Measurements from ENCODE around the gene COMMD10.

- no peak for TF ChIP-seq CTCF (IDR thresholded peaks at IDR 0.05)
- TF ChIP-seq POLR2A (IDR thresholded peaks at IDR 0.05), result no peak
- no peak for TF ChIP-seq POLR2AphosphoS5 (IDR thresholded peaks at IDR 0.05)
- no peak for TF ChIP-seq EP300 (IDR thresholded peaks at IDR 0.05)
Measured at GRCh38 chr5:116292321-116292720, 207.5 kb downstream of the COMMD10 start.

Data from stomach (tissue), 4 donors.